ENCODE measurements around the gene PALM3. TPM values are rescaled to one million over a fixed set of nuclear protein-coding genes. Genes with fewer than 3 reads are reported as not detected.

Gene PALM3
- total RNA-seq, 2 donors from 2014 or later = not detected

DNA sequence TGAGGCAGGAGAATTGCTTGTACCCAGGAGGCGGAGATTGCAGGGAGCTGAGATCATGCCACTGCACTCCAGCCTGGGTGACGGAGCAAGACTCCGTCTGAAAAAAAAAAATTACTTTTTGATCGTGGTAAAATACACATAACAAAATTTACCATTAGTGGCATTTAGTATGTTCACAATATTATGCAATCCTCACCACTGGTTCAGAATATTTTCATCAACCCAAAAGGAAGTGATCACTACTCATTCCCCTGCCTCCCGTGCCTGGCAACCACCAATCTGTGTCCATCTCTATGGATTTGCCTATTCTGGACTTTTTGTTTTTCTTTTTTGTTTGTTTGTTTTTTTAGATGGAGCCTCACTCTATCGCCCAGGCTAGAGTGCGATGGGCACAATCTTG lies 1.2 kb upstream of the PALM3 start:
- TF ChIP-seq, protein P1, sequence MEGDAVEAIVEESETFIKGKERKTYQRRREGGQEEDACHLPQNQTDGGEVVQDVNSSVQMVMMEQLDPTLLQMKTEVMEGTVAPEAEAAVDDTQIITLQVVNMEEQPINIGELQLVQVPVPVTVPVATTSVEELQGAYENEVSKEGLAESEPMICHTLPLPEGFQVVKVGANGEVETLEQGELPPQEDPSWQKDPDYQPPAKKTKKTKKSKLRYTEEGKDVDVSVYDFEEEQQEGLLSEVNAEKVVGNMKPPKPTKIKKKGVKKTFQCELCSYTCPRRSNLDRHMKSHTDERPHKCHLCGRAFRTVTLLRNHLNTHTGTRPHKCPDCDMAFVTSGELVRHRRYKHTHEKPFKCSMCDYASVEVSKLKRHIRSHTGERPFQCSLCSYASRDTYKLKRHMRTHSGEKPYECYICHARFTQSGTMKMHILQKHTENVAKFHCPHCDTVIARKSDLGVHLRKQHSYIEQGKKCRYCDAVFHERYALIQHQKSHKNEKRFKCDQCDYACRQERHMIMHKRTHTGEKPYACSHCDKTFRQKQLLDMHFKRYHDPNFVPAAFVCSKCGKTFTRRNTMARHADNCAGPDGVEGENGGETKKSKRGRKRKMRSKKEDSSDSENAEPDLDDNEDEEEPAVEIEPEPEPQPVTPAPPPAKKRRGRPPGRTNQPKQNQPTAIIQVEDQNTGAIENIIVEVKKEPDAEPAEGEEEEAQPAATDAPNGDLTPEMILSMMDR (IDR thresholded peaks at IDR 0.05) = no peak
- no peak for ATAC-seq (ENCODE audit: insufficient number of reproducible peaks, low FRiP score, low read depth)
- DNase-seq (ENCODE audit: low spot score) = no peak
- peaks cover 0 to 10% of the 10 kb centered on the region in 2 donors for H3K4me1 ChIP-seq (ENCODE audit: control insufficient read depth in 1 of 2, low read depth in 2 of 2)
- no peak overlapping the region for H3K4me3 ChIP-seq
- no peaks in the 10 kb centered on the region for H3K36me3 ChIP-seq
- H3K27ac ChIP-seq = no peak overlapping the region
- H3K9me3 ChIP-seq = no peaks in the 10 kb centered on the region
- H3K27me3 ChIP-seq (replicated peaks; ENCODE audit: insufficient read depth) = no peaks in the 10 kb centered on the region

DNA sequence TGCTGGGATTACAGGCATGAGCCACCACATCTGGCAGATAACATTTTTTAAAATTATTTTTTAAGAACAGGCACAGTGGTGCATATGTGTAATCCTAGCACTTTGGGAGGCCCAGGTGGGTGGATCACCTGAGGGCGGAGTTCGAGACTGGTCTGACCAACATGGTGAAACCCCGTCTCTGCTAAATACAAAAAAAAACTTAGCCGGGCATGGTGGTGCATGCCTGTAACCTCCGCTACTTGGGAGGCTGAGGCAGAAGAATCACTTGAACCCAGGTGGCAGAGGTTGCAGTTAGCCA lies 631 bp upstream of the PALM3 start:
- Histone ChIP-seq H3K9me3 (no peaks in the 10 kb centered on the region), H3K4me1 (ENCODE audit: control insufficient read depth in 1 of 2, low read depth in 2 of 2) (peaks cover 0 to 14% of the 10 kb centered on the region in 2 donors), H3K27me3 (replicated peaks; ENCODE audit: insufficient read depth) (no peaks in the 10 kb centered on the region), H3K27ac (no peak overlapping the region), H3K36me3 (no peaks in the 10 kb centered on the region), H3K4me3 (no peak overlapping the region)
- TF ChIP-seq, protein P1 (IDR thresholded peaks at IDR 0.05) = no peak
- ATAC-seq (ENCODE audit: insufficient number of reproducible peaks, low FRiP score, low read depth) (no peak), DNase-seq (ENCODE audit: low spot score) (no peak)

DNA sequence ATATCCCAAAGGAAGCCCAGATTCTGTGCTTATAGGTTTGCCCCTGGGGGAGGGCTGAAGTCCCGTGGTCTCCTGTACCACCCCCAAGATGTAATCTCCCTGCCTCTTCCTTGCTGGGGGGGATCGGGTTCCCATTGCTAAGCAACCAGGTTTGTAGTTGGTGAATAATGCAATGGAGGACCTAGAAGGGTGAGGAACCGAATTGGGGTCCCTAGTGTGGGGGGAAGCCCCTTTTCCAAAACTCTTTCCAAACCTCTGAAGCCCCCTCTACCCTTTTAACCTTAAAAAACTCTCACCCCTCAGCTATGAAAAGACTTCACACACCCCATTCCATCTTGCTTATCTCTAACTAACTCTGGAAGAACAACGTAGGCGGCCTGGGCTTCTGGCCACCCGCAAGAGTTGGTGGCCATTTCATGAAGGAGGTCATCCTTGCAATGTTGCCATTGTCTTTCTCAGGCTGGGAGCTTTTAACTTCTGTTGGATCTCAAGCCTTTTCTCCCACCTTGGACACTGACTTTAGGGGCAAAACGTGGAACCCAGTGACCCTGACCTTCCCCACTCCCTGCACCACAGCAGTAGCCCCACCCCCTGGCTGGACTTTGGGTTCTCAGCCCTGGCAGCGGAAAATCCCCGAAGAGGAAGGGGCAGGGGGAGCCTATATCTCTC lies 661 bp downstream of the PALM3 start:
- H3K36me3 ChIP-seq = no peaks in the 10 kb centered on the region
- no peaks in the 10 kb centered on the region for H3K27me3 ChIP-seq (replicated peaks; ENCODE audit: insufficient read depth)
- TF ChIP-seq, protein P1 (IDR thresholded peaks at IDR 0.05) = no peak
- ATAC-seq (ENCODE audit: insufficient number of reproducible peaks, low FRiP score, low read depth) = no peak
- no peak overlapping the region for H3K27ac ChIP-seq
- peaks cover 0 to 14% of the 10 kb centered on the region in 2 donors for H3K4me1 ChIP-seq (ENCODE audit: control insufficient read depth in 1 of 2, low read depth in 2 of 2)
- H3K9me3 ChIP-seq = no peaks in the 10 kb centered on the region
- no peak for DNase-seq (ENCODE audit: low spot score)
- H3K4me3 ChIP-seq = no peak overlapping the region

DNA sequence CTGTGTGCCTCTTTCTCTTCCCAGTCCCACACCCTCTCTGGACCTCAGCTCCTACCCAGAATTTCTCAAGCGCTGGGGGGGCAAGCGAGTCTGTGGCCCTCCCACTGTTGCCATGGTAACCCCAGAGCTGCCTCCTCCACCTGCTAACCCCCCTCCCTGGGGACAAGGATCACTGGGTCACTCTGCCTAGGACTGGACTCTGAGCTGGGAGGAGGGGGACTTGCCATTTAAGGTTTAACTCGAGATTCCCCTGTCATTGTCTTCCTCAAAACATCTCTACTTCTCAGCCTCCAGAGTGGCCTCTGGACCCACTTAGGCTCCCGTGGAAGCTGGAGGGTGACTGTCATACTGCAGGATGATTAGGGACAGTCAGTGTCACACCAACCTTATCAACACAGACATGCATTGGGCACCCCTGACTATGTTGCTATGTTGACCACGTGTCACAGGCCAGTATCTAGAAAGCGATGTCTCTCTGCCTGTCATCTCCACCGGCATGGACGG lies 2.2 kb downstream of the PALM3 start:
- Histone ChIP-seq H3K27ac (no peak overlapping the region), H3K9me3 (no peaks in the 10 kb centered on the region), H3K4me3 (no peak overlapping the region), H3K27me3 (replicated peaks; ENCODE audit: insufficient read depth) (no peaks in the 10 kb centered on the region), H3K36me3 (no peaks in the 10 kb centered on the region), H3K4me1 (ENCODE audit: control insufficient read depth in 1 of 2, low read depth in 2 of 2) (peaks cover 0 to 14% of the 10 kb centered on the region in 2 donors)
- TF ChIP-seq, protein P1 (IDR thresholded peaks at IDR 0.05) = no peak
- no peak for DNase-seq (ENCODE audit: low spot score)
- no peak for ATAC-seq (ENCODE audit: insufficient number of reproducible peaks, low FRiP score, low read depth)

DNA sequence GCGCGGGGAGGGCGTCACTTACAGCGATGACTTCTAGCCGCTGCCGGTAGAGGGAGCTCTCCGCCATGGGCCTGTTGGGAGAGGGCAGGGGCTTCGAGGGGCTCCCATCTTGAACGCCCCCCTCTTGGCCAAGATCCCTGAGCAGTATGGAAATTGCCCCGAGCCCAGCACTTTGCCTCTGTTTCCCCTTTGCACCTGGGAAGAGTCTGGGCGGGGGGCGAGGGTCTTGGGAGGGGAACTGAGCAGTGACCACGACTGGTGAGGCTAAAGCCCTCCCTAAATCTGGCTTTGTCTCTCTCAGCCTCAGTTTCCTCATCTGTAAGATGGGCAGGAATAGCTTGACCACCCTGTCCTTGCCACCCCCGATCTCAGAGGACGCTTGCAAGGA lies 2.8 kb downstream of the PALM3 start:
- no peaks in the 10 kb centered on the region for H3K36me3 ChIP-seq
- peaks cover 0 to 14% of the 10 kb centered on the region in 2 donors for H3K4me1 ChIP-seq (ENCODE audit: control insufficient read depth in 1 of 2, low read depth in 2 of 2)
- no peaks in the 10 kb centered on the region for H3K9me3 ChIP-seq
- H3K27ac ChIP-seq = no peak overlapping the region
- TF ChIP-seq, protein P1 (IDR thresholded peaks at IDR 0.05) = no peak
- H3K27me3 ChIP-seq (replicated peaks; ENCODE audit: insufficient read depth) = no peaks in the 10 kb centered on the region
- DNase-seq (ENCODE audit: low spot score) (no peak), ATAC-seq (ENCODE audit: insufficient number of reproducible peaks, low FRiP score, low read depth) (no peak)
- no peak overlapping the region for H3K4me3 ChIP-seq

Data from thoracic aorta (tissue), 2 donors.